Peyer's patch (tissue), 4 donors: ENCODE measurements around the gene SH3TC2. TPM values are rescaled to one million over a fixed set of nuclear protein-coding genes. Genes with fewer than 3 reads are reported as not detected.
A peak's percentile ranks its signal among the peaks of the same experiment; 100 is the strongest.

Source experiments
- DNase-seq, 3 donors: peaks; one replicate each; pipeline ENCODE4 v3.0.0-alpha.2; 2017 to 2019
- H3K27ac ChIP-seq, 4 donors: fragments of 200-600 bp; sonication (generic); one replicate each; pipeline ENCODE4 v1.5.1; 2016 to 2019
- H3K27me3 ChIP-seq, 2 donors: fragments of 200-600 bp; sonication (generic); one replicate each; pipeline ENCODE4 v1.5.1; 2019
- H3K36me3 ChIP-seq, 3 donors: fragments of 200-600 bp; sonication (generic); one replicate each; pipeline ENCODE4 v1.5.1; 2016 to 2019
- H3K4me1 ChIP-seq, 4 donors: fragments of 200-600 bp; sonication (generic); one replicate each; pipeline ENCODE4 v1.5.1; 2016 to 2019
- H3K4me3 ChIP-seq, 4 donors: fragments of 200-600 bp; sonication (generic); 1 replicate in 3 of 4; 2 replicates in 1 of 4; pipeline ENCODE4 v1.5.1; 2016 to 2019; ENCODE audit warnings: mild to moderate bottlenecking in 1 of 4
- H3K9me3 ChIP-seq, 4 donors: fragments of 200-600 bp; sonication (generic); one replicate each; pipeline ENCODE4 v1.5.1; 2016 to 2019; ENCODE audit warnings: mild to moderate bottlenecking in 1 of 4
- CTCF ChIP-seq, 6 experiments: fragments of 450-650 bp in 4 of 6; fragments of 200-600 bp in 2 of 6; sonication (generic) in 1 of 6; IDR thresholded peaks; one replicate each; pipeline ENCODE4 v1.5.1; 2017 to 2019; ENCODE audit warnings: antibody characterized with exemption in 6 of 6, mild to moderate bottlenecking in 3 of 6, moderate library complexity in 1 of 6
- POLR2A ChIP-seq, 2 donors: fragments of 450-650 bp; IDR thresholded peaks; one replicate each; pipeline ENCODE4 v1.5.1; 2017; ENCODE audit warnings: antibody characterized with exemption in 2 of 2, mild to moderate bottlenecking in 2 of 2, moderate library complexity in 2 of 2
- total RNA-seq, 4 donors: library from RNA; depleted of rRNA; stranded (reverse); fragments of >200 nt; gene quantifications; one replicate each; pipeline ENCODE4 v1.1.0, GENCODE V29; 2016

SH3TC2 gene
- total RNA-seq = 1 to 10 TPM in 1 of 4 donors, under 1 TPM in 3; 0.57 to 1.3 (median 0.76) TPM

- TF ChIP-seq CTCF (IDR thresholded peaks at IDR 0.05) = no peak
- no peak for TF ChIP-seq POLR2A (IDR thresholded peaks at IDR 0.05)
- peak in 1 of 3 donors; percentile 60 for DNase-seq
These were observed at the start of gene SH3TC2 for GRCh38 chr5:149063017-149063687. TSS of gene SH3TC2 (minus strand) at chr5:149063062. CDS start at chr5:149063022, 40 bp downstream.

GRCh38 chr5:149110406-149110805, 47.5 kb upstream of the SH3TC2 start:
- DNase-seq = no peak
- no peaks in the 10 kb centered on the region for H3K36me3 ChIP-seq
- H3K4me1 ChIP-seq = no peaks in the 10 kb centered on the region
- H3K9me3 ChIP-seq = no peaks in the 10 kb centered on the region
- no peaks in the 10 kb centered on the region for H3K27me3 ChIP-seq
- no peak overlapping the region for H3K4me3 ChIP-seq
- TF ChIP-seq CTCF (IDR thresholded peaks at IDR 0.05) (no peak), POLR2A (IDR thresholded peaks at IDR 0.05) (no peak)
- H3K27ac ChIP-seq = no peak overlapping the region

More at GRCh38 chr5:149063017-149063687, at the start of gene SH3TC2:
- no peaks in the 10 kb centered on the region for H3K9me3 ChIP-seq
- H3K27ac ChIP-seq = peak within 1 kb of the TSS in 3 of 4 donors; percentile 43 to 57 (median 52)
- H3K4me1 ChIP-seq = peaks cover 0 to 19% (median 0%) of the 10 kb centered on the region in 4 donors
- no peaks in the 10 kb centered on the region for H3K36me3 ChIP-seq
- no peak within 1 kb of the TSS for H3K4me3 ChIP-seq
- no peaks in the 10 kb centered on the region for H3K27me3 ChIP-seq

GRCh38 chr5:149108651-149109280, 45.9 kb upstream of the SH3TC2 start:
- no peak for DNase-seq
- no peaks in the 10 kb centered on the region for H3K9me3 ChIP-seq

GRCh38 chr5:149100331-149100730, 37.5 kb upstream of the SH3TC2 start:
- no peak for TF ChIP-seq CTCF (IDR thresholded peaks at IDR 0.05)
- TF ChIP-seq POLR2A (IDR thresholded peaks at IDR 0.05) = no peak

More at GRCh38 chr5:149108651-149109280, 45.9 kb upstream of the SH3TC2 start:
- Histone ChIP-seq H3K36me3 (no peaks in the 10 kb centered on the region), H3K27ac (no peak overlapping the region), H3K4me1 (no peaks in the 10 kb centered on the region), H3K4me3 (no peak overlapping the region), H3K27me3 (no peaks in the 10 kb centered on the region)
- TF ChIP-seq POLR2A (IDR thresholded peaks at IDR 0.05) (no peak), CTCF (IDR thresholded peaks at IDR 0.05) (no peak)

GRCh38 chr5:149099920-149100319, 37.1 kb upstream of the SH3TC2 start:
- no peak for TF ChIP-seq POLR2A (IDR thresholded peaks at IDR 0.05)
- TF ChIP-seq CTCF (IDR thresholded peaks at IDR 0.05) = no peak
- H3K4me1 ChIP-seq = no peaks in the 10 kb centered on the region
- H3K4me3 ChIP-seq = no peak overlapping the region
- no peaks in the 10 kb centered on the region for H3K27me3 ChIP-seq
- no peaks in the 10 kb centered on the region for H3K9me3 ChIP-seq
- H3K27ac ChIP-seq = no peak overlapping the region
- H3K36me3 ChIP-seq = no peaks in the 10 kb centered on the region
- no peak for DNase-seq

More at GRCh38 chr5:149100331-149100730, 37.5 kb upstream of the SH3TC2 start:
- no peaks in the 10 kb centered on the region for H3K27me3 ChIP-seq
- no peak for DNase-seq
- no peaks in the 10 kb centered on the region for H3K9me3 ChIP-seq
- no peaks in the 10 kb centered on the region for H3K36me3 ChIP-seq
- H3K4me3 ChIP-seq = no peak overlapping the region
- H3K27ac ChIP-seq = no peak overlapping the region
- H3K4me1 ChIP-seq = no peaks in the 10 kb centered on the region
